MCF 10A (cell line): Measurements from ENCODE around the gene PDGFRA. TPM values are rescaled to one million over a fixed set of nuclear protein-coding genes. Genes with fewer than 3 reads are reported as not detected.
"Not testable (repeated sequence)": the region's sequence is repeated elsewhere in the genome, so short reads cannot be mapped to it uniquely, and the experiment has no call there.

Source experiments
- BruUV-seq: library from RNA; stranded (reverse); fragments of 400-500 nt; replicated peaks from 2 replicates; lab custom pipeline; 2021; lab: Mats Ljungman, UMichigan
- CTCF ChIA-PET: fragments of 300-600 bp; sonication (Branson Sonifier 250); formaldehyde crosslinking; extraction: SDS; loops from one replicate; lab custom pipeline; 2021; ENCODE audit warnings: antibody characterized with exemption, inconsistent platforms; lab: Yijun Ruan, JAX
- POLR2A ChIA-PET: fragments of 300-600, 350-650 bp; sonication (Branson Sonifier 250); formaldehyde crosslinking; extraction: SDS; loops from one replicate; lab custom pipeline; 2020; ENCODE audit warnings: antibody characterized with exemption, inconsistent platforms; lab: Yijun Ruan, JAX
- DNase-seq: peaks from one replicate; pipeline ENCODE4 v3.0.0-alpha.2; 2018; ENCODE audit not compliant: unreplicated experiment
- H3K27ac Mint-ChIP-seq: one replicate; pipeline ENCODE4 v1.8.0; 2022; ENCODE audit warnings: mild to moderate bottlenecking, low read depth, mixed read lengths; ENCODE audit not compliant: unreplicated experiment
- H3K27me3 Mint-ChIP-seq: one replicate; pipeline ENCODE4 v1.8.0; 2022; ENCODE audit warnings: mixed read lengths; ENCODE audit not compliant: insufficient read depth, unreplicated experiment
- H3K36me3 Mint-ChIP-seq: one replicate; pipeline ENCODE4 v1.8.0; 2022; ENCODE audit warnings: mild to moderate bottlenecking, moderate library complexity, mixed read lengths; ENCODE audit not compliant: insufficient read depth, unreplicated experiment
- H3K4me1 Mint-ChIP-seq: one replicate; pipeline ENCODE4 v1.8.0; 2022; ENCODE audit warnings: mixed read lengths; ENCODE audit not compliant: insufficient read depth, unreplicated experiment
- H3K4me3 Mint-ChIP-seq: one replicate; pipeline ENCODE4 v1.8.0; 2022; ENCODE audit warnings: mild to moderate bottlenecking, moderate library complexity, mixed read lengths; ENCODE audit not compliant: unreplicated experiment
- H3K9me3 Mint-ChIP-seq: one replicate; pipeline ENCODE4 v1.8.0; 2022; ENCODE audit warnings: mixed read lengths; ENCODE audit not compliant: unreplicated experiment
- intact Hi-C: fragments of 100-400 bp; cut with micrococcal nuclease; formaldehyde crosslinking; loops from 2 replicates; pipeline ENCODE4 v1.14.1; 2022
- total RNA-seq: library from RNA; stranded (reverse); gene quantifications from 2 replicates; pipeline ENCODE4 v1.2.3, GENCODE V29; 2022
- TF ChIP-seq, protein P1 (sequence below): fragments of 200-600 bp; IDR thresholded peaks from one replicate; pipeline ENCODE4 v1.8.0; 2022; ENCODE audit warnings: antibody characterized with exemption, mild to moderate bottlenecking; ENCODE audit not compliant: unreplicated experiment

Gene PDGFRA
- total RNA-seq, 1 experiment from 2014 or later = not detected

- no peak for DNase-seq
- BruUV-seq = no TSS peak
- H3K27me3 Mint-ChIP-seq = no peaks in the 10 kb centered on the region
- no peak overlapping the region for H3K4me3 Mint-ChIP-seq
- ChIA-PET CTCF (interaction anchor here (0.6 to 0.9 kb wide), 2 partner anchors 334 to 374 kb away, joined by 3 to 4 read pairs; no protein-coding TSS in a partner anchor), POLR2A (no interaction called here)
- H3K9me3 Mint-ChIP-seq = peaks cover 14% of the 10 kb centered on the region
- intact Hi-C loops = no loop called here
- peaks cover 5% of the 10 kb centered on the region for H3K4me1 Mint-ChIP-seq
- no peak overlapping the region for H3K27ac Mint-ChIP-seq
- H3K36me3 Mint-ChIP-seq = no peaks in the 10 kb centered on the region
- TF ChIP-seq, protein P1, sequence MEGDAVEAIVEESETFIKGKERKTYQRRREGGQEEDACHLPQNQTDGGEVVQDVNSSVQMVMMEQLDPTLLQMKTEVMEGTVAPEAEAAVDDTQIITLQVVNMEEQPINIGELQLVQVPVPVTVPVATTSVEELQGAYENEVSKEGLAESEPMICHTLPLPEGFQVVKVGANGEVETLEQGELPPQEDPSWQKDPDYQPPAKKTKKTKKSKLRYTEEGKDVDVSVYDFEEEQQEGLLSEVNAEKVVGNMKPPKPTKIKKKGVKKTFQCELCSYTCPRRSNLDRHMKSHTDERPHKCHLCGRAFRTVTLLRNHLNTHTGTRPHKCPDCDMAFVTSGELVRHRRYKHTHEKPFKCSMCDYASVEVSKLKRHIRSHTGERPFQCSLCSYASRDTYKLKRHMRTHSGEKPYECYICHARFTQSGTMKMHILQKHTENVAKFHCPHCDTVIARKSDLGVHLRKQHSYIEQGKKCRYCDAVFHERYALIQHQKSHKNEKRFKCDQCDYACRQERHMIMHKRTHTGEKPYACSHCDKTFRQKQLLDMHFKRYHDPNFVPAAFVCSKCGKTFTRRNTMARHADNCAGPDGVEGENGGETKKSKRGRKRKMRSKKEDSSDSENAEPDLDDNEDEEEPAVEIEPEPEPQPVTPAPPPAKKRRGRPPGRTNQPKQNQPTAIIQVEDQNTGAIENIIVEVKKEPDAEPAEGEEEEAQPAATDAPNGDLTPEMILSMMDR = no peak
These were observed 9.3 kb downstream of the PDGFRA start for GRCh38 chr4:54238389-54238788.

GRCh38 chr4:54241268-54241823 lies 12.3 kb downstream of the PDGFRA start:
- POLR2A ChIA-PET, intact Hi-C loops, H3K27me3 Mint-ChIP-seq, H3K4me1 Mint-ChIP-seq, BruUV-seq, H3K36me3 Mint-ChIP-seq, H3K27ac Mint-ChIP-seq, H3K4me3 Mint-ChIP-seq: not testable (repeated sequence)
- CTCF ChIA-PET = interaction anchor here (1.2 to 1.6 kb wide), 4 partner anchors 9 to 332 kb away, joined by 3 to 5 read pairs (median 4); no protein-coding TSS in a partner anchor
- DNase-seq = peak; percentile 30
- peaks cover 21% of the 10 kb centered on the region for H3K9me3 Mint-ChIP-seq

- DNase-seq, H3K36me3 Mint-ChIP-seq, intact Hi-C loops, CTCF ChIA-PET, POLR2A ChIA-PET, H3K4me1 Mint-ChIP-seq, H3K4me3 Mint-ChIP-seq, H3K27me3 Mint-ChIP-seq, BruUV-seq, H3K27ac Mint-ChIP-seq: not testable (repeated sequence)
- peaks cover 21% of the 10 kb centered on the region for H3K9me3 Mint-ChIP-seq
These were observed 14.4 kb downstream of the PDGFRA start for GRCh38 chr4:54243541-54243940.

DNA sequence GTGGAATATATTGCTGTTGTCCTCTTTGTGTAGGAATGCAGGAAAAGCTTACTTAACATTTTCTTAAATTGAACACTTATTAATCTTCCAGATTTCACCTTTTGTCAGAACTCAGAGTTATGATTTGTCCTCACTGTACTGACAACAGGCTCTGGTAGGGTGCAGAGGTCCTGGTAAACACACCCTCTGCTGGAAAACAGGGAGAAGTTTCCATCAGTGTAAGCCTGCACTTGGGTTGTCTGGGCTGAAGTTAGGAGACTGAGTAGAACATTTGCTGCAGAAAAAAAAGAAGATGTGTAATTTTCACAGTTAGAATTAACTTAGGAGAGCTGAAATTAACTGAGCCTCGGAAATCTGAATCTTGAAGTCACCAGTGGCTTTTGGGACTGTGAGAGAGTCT lies 23.2 kb downstream of the PDGFRA start:
- DNase-seq, H3K27me3 Mint-ChIP-seq, H3K4me1 Mint-ChIP-seq, H3K36me3 Mint-ChIP-seq, H3K27ac Mint-ChIP-seq, BruUV-seq, H3K9me3 Mint-ChIP-seq, H3K4me3 Mint-ChIP-seq, intact Hi-C loops, POLR2A ChIA-PET: not testable (repeated sequence)
- CTCF ChIA-PET = interaction anchor here (0.5 to 0.7 kb wide), 2 partner anchors 10 to 27 kb away, joined by 3 to 6 read pairs; no protein-coding TSS in a partner anchor

GRCh38 chr4:54254116-54254914 lies 25.2 kb downstream of the PDGFRA start:
- CTCF ChIA-PET = interaction anchor here (1.0 to 1.2 kb wide), 2 partner anchors 20 kb away, joined by 3 read pairs; no protein-coding TSS in a partner anchor
- TF ChIP-seq, protein P1 = no peak
- no peaks in the 10 kb centered on the region for H3K9me3 Mint-ChIP-seq
- BruUV-seq = no TSS peak
- POLR2A ChIA-PET = interaction anchor here (0.7 kb wide), 1 partner anchor 171 kb away, joined by 3 read pairs; no protein-coding TSS in a partner anchor
- no peak for DNase-seq
- H3K36me3 Mint-ChIP-seq = no peaks in the 10 kb centered on the region
- no peak overlapping the region for H3K4me3 Mint-ChIP-seq
- no peak overlapping the region for H3K27ac Mint-ChIP-seq
- H3K27me3 Mint-ChIP-seq = no peaks in the 10 kb centered on the region
- H3K4me1 Mint-ChIP-seq = no peaks in the 10 kb centered on the region
- intact Hi-C loops = no loop called here
